ENCODE results near the gene UGCG.
"Not testable (repeated sequence)": the region's sequence is repeated elsewhere in the genome, so short reads cannot be mapped to it uniquely, and the experiment has no call there.

The UGCG gene

GRCh38 chr9:111891910-111892499 lies 4.6 kb upstream of the UGCG start:
- DNase-seq, result no peak

DNA sequence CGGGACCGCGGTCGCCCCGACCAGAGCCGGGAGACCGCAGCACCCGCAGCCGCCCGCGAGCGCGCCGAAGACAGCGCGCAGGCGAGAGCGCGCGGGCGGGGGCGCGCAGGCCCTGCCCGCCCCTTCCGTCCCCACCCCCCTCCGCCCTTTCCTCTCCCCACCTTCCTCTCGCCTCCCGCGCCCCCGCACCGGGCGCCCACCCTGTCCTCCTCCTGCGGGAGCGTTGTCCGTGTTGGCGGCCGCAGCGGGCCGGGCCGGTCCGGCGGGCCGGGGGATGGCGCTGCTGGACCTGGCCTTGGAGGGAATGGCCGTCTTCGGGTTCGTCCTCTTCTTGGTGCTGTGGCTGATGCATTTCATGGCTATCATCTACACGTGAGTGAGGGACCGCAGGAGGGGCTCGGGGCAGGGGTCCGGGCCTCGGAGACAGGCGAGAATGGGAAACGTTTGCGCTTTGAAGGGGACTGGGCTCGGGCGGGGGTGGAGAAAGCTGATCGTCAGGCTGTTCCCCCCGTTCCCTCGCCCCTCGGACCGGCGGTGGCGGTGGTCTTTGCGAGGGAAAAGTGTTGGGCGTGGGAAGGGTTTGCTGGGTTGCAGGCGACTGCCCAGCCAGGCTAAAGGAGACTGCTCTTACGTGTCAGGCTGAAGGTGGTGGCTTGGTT lies 457 bp downstream of the UGCG start:
- DNase-seq, result no peak

- no peak for DNase-seq
These were observed 1.1 kb downstream of the UGCG start for GRCh38 chr9:111897601-111898137.

DNA sequence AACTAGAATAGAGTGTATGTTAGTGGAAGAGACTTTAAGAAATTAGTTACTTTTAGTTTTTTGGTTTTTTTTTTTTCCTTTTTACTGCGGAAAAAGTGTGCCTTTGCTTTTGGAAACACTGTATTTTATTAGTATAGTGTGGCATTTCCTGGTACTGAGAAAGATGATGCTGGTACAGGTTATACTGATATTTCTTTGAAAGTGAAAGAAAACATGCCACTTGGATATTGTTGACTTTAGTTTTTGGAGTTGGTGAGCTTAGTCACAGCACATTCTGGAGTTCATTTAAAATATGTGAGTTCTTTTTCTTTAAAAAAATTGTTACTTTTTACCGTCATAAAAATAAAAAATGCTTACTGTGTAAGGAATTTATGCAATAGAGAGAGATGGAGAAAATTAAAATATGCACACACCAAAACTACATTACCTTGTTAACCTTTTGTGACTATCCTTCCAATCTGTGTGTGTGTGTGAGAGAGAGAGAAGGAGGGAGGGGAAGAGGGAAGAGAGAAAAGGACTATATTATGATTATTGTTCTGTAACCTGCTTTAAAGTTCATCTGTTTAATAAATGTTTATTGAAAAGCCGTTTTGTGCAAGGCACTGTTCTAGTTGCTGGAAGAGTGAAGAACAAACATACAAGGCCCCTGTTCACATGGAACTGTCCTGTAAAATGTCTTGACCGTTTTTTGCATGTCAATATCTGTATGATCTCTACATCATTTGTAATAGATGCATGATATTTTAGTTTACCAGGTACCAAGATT lies 1.9 kb downstream of the UGCG start:
- DNase-seq, result no peak

DNA sequence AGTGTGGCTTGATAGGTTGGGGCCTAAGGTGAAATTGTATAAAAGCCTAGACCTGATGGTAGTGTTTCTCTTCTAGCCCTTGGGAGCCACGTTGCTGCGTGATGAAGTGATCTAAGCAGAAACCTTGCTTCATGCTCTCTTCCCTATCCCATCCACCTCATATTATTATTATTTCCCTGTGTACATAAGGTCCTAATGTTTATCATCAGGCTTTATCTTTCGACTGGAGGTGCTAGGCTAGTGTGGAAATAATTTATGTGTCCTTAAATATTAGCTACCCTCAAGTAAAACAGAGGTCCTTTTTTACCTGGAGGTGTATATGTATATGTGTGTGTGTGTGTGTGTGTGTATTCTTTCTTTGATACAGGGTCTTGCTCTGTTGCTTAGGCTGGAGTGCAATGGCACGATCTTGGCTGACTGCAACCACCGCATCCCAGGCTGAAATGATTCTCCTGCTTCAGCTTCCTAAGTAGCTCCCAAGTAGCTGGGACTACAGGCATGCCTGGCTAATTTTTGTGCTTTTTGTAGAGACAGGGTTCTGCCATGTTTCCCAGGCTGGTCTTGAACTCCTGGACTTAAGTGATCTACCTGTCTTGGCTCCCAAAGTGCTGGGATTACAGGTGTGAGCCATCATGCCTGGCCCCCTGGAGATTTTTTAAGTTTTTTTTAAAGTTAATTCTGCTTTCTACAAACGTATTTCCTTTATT lies 3.7 kb downstream of the UGCG start:
- no peak for DNase-seq

- no peak for DNase-seq
These were observed 4.4 kb downstream of the UGCG start for GRCh38 chr9:111900858-111901612.

- no peak for DNase-seq
These were observed 6.0 kb downstream of the UGCG start for GRCh38 chr9:111902391-111903139.

DNA sequence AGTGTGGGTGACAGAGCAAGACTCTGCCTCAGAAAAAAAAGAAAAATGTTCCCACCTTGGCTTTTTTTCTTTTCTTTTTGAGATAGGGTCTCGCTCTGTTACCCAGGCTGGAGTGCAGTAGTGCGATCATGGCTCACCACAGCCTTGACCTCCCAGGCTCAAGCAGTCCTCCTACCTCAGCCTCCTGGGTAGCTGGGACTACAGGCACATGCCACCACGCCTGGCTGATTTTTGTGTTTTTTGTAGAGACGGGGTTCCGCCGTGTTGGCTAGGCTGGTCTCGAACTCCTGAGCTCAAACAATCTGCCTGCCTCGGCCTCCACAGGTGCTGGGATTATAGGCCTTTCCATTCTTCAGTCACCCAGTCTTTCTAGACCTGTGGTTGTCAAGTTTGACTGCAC lies 6.9 kb downstream of the UGCG start:
- not testable (repeated sequence) for DNase-seq

- DNase-seq, result no peak
These were observed 7.4 kb downstream of the UGCG start for GRCh38 chr9:111904026-111904425.

DNA sequence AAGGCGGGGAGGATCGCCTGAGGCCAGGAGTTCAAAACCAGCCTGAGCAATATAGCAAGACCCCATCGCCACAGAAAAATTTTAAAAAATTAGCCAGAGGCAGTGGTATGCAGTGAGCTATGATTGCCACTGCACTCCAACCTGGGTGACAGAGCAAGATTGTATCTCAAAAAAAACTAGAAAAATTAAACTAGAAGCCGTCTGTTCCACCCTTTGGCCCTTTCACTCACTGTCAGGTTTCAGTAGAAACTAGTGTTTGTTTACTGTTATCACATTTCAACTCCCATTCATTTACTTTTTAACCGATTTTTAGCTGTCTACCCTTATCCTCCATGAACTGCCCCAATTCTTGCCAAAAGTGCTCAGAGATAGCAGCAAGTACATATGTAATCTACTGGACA lies 8.3 kb downstream of the UGCG start:
- no peak for DNase-seq

DNA sequence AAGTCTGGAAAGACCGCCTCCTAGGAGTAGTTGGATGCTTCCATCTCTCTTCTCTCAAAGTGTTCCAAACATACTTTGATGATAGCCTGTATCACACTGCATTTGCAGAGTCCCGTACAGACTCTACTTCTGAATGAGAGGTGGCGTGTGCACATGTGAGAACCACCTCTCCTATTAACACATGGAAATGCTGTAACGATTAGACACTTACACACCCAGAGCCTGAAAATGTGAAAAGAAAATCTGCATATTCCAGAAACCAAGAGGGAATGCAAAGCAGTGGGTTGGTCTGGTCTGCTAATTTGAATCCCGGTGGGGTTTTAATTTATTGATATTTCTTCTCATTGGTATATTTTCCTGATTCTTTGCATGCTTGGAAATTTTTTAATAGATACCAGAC lies 10.5 kb downstream of the UGCG start:
- no peak for DNase-seq

DNA sequence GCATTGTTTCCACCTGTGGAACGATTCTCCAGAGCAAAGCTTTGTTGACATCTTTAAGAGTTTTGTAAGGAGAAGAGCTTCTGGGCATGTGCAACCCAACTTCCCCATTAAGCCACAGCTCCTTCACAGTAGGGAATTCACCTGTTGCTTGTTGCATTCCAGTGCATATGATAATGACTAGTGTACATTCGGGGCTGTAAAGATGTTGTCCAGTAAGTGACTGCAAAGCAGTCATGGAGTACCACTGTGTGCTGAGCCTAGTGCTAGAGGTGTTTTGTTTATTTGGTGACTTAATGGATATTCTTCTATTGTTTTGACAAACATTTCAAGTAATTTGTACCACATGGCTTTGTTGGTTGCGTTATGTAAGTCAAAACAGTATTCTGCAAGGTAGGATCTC lies 12.8 kb downstream of the UGCG start:
- DNase-seq, result no peak

DNA sequence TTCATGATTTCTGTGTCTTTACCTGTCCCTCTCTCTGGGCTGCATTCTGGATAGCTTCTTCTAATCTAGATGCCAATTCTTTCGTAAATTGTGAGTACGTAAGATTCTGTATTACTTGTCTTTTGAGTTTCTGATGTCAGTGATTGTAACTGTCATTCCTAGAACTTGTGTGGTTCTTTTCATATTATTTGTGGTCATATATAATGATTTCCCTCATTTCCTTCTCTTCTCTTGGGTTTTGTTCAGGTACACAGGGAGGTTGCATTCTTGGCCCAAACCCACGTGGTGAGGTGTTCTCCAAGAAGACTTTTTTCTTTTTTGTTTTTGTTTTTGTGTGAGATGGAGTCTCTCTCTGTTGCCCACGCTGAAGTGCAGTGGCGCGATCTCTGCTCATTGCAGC lies 13.8 kb downstream of the UGCG start:
- DNase-seq, result no peak

DNA sequence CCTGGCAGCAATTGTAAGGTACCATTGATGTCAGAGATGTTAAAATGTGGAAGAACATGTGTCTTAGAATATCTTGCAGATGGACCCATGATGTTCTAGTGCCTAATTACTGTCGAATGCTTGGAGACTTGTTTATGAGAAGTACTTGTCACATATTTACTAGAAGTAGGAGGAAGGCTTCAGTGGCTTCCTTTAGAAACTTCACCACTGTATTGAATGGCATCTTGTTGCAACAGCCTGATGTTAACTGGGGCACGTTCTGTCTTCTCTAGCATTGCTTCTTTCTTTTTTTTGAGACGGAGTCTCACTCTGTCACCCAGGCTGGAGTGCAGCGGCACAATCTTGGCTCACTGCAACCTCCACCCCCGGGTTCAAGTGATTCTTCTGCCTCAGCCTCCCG lies 16.5 kb downstream of the UGCG start:
- DNase-seq, result no peak

- DNase-seq, result no peak
These were observed 18.3 kb downstream of the UGCG start for GRCh38 chr9:111914749-111915424.

DNA sequence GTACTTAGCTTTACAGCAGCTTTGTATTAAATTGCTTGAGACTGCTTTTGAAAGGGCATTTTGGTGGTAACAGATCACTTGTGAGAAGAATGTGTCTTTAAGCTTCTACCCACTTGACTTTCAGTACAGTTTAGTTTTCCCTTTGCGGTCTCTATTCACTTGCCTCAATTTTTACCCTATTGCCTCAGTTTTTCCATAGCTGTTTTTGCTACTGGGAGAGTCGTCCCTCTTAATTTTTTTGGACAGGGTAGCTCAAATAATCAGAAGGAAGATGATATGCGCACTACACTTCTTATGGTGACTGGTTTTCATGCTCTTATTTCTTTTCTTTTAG lies 18.8 kb downstream of the UGCG start:
- DNase-seq, result no peak

DNA sequence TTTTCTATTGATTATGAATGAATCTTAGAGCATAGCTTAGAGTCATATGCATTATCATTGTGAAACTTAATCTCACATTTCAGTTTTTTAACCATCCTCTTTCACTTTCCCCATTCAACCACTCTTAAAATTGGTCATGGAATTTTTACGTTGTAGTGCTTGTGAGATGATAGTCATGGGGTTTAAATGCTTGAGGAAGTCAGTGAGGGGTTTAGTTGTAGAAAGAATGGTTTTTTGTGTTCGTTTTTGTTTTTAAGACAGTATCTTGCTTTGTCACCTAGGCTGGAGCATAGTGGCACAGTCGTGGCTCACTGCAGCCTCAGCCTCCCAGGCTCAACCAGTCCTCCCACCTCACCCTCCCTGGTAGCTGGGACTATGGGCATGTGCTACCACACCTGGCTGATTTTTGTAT lies 19.6 kb downstream of the UGCG start:
- no peak for DNase-seq

DNA sequence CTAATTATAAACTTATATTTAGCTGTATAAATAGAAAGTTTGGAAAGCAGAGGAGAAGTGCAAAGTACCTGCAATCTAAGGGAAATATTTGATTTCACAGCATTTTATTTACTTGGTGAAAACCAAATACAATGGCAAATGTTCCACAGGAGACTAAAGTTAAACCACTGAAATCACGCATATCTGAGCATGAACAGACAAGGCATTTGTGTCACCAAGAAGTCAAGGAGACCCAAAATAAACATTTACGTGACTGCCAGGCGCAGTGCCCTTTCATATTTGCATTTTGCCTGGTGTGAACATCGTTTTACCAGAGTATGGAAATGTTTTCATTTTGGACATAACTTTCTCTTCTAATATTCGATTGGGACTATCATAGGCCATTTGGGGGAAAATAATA lies 20.6 kb downstream of the UGCG start:
- no peak for DNase-seq

GRCh38 chr9:111917980-111918379 lies 21.4 kb downstream of the UGCG start:
- no peak for DNase-seq

- DNase-seq, result no peak
These were observed 23.3 kb downstream of the UGCG start for GRCh38 chr9:111919875-111920274.

DNA sequence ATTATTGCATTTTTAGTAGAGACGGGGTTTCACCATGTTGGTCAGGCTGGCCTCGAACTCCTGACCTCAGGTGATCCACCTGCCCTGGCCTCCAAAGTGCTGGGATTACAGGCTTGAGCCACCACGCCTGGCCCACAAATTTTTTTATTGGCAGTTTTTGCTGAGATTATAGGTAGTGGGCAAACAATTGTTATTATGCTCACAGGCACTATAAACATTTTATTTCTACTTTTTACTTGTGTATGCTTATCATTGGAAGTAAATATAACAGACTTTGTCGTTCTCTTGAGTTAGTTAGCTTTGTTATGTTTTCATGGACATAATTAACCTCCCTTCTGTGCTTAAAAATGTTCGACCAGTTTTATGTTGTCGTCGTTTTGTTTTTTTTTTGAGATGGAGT lies 23.9 kb downstream of the UGCG start:
- no peak for DNase-seq

Measured in NCI-H2107 (cell line).